Dedifferentiated amniotic fluid mesenchymal stem cell (primary cell): ENCODE measurements around the gene NEFH.
A peak's percentile ranks its signal among the peaks of the same experiment; 100 is the strongest.

Experiments
- DNase-seq: peaks from one replicate; pipeline ENCODE4 v3.0.0-alpha.2; 2016; ENCODE audit errors: extremely low spot score

Gene NEFH

DNA sequence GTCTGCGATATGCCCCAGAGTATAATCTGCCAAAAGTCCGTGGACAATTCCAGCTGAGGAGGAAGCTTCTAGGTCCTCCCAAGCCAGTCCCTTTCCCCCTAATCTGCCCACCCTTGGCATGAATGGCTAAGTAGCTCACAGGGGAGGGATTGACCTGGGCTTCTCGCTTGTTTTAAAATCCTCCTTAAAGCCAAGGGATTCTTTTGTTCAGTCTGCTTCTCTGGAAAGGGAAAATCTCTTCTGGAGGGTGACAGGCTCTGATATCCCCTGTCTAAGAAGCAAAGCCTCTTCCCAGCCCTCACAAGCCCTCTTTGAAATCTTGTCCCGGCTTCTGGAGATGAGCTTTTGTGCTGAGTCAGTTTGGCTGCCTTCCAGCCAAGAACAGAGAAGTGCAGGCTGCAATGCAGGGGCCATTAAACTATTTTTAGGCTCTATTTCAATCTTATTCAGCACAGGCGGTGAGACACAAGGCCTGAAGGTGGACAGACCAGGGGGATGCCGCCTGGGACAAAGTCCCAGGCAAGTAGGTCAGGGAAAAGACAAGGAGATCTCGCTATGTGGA, 23.9 kb downstream of the NEFH start:
- DNase-seq, result peak; percentile 64

DNA sequence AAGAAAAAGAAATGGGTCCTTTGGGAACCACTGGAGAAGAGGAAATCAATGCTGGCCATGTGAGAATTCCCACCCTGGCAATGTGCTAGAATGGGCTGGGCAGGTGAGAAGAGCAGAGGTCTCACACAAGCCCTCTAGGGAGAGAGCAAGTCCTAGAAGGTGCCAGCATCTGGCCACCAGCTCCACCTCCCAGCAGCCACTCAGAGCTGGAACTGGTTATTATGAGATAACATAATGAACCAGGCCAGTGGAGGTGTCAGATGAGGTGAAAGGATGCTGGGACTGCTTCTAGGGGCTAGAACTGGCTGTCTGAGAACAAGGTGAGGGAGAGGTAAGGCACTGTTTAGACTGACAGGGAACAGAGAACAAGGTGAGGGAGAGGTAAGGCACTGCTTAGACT, 29.3 kb downstream of the NEFH start:
- no peak for DNase-seq

DNA sequence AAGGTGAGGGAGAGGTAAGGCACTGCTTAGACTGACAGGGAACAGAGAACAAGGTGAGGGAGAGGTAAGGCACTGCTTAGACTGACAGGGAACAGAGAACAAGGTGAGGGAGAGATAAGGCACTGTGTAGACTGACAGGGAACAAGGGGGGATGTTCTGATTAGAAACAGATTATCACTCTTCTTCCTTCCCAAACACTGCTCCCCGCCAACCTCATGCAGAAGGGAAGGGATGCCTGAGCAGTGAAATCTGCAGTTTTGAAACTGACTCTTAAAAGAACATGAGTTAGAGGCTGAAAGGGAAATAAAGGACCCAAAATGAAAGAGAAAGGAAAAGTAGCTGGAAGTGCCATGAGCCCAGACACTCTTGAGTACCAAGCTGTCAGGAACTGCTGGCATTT, 29.8 kb downstream of the NEFH start:
- no peak for DNase-seq

DNA sequence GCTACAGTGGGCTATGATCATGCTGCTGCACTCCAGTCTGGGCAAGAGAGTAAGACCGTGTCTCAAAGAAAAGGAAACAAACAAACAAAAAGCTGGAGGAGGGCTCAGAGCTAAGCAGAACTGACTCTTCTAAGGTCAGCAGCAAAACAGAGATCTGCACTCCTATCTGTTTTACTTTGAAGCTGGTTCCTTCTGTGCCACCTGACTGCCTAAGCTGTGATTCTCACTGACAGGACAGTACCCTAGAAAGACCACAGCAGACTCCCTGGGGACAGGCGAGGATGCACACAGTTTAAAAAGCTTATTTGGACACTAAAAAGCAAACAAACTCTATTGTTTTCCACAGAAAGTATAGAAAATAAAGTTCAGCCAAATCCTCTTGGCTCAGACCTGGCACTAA, 30.5 kb downstream of the NEFH start:
- DNase-seq, result no peak

DNA sequence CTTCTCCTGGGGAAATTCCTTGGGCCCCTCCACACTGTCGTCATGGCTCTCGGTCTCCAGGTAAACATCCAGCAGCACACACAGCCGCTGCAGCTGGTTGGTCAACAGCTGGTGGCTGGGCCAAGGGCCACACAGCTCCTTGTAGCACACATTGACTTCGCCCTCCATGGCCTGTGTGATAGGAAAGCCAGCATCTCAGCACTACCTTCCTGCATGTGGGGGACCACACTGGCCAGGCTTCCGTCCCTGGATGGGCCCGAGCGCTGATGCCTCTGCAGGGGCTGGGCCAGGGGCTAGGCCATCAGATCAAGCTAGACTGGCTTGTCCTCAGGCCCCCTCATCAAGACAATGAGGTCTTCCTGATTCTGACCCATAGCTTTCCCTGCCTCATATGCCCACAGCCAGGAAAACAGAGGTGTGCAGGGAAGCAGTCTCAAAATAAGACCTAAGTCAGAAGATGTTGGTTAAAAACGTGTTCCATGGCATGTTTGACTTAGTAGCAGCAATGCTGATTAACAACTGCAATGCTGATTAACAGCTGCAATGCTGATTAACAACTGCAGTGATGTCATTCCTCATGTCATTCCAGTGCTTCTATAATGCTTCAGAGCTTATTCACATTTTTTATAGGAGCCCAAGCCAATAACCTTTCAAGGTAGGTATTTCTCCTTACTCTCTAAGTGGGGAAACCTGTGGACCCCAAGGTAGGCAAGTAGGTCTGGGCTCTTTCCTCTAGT, 31.3 kb downstream of the NEFH start:
- DNase-seq, result no peak

DNA sequence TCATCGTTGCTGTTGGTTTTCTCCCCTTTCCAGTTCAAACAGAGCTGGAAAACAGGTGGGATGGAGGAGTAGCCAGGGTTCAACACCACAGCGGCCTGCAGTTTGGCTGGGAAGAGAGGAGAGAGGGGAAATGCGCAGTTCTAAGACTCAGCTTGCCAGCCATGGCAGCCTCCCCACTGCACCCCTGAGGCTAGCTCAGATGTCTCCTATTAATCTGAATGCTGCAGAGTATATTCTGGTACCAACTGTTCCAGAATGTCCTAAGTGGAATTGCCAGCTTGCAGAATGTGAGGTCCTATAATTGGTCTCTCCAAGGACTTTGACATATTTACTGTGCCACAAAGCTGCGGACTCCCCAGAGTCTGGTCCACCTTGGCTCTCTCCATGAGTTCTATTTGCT, 32.0 kb downstream of the NEFH start:
- no peak for DNase-seq

DNA sequence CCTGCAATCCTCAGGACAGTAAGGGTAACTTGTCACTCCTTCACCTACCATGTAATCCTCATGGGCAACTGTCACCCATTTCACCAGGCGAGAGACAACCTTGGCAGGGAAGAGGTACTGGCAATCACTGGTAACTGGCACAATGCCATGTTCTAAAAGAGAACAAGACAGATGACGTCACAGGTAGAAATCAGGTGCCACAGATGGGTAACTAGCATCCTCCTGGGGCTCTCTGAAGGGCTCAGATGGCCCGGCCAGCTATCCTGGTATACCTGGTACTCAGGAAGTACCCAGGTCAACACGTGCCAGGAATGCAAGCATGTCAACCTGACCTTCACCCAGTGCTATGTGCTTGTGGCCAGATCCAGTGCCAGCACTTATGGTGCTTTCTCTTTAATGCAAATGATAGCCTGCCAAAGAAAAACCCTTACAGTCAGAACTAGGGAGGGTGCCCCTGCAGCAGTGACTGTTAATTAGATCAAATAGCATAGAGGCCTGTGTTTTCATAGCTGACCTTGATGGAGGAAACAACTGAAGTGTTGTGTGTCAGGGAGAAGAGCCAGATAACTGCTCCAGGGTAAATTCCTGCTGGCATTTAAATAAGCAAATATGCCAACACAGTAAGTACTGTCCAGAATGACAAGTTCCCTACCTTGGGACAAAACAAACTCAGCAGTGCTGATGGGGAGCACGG, 37.3 kb downstream of the NEFH start:
- DNase-seq, result no peak

DNA sequence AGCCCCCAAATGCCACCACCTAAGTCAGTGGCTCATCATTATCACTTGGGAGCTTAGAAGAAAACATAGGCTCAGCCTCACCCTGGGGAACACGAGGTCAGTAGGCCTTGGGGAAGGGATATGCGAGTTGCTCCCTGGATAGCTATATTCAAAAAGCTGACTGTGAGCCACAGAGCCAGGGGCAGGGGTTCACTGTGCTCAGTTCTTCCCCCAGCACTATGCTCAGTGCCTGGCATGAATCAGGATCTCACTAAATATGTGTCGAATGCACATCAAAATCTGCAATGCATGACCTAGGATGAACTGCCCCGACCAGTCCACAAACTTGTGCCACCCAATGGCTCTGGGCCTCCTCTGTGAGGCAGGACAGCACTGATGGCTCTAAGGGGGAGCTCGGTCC, 38.4 kb downstream of the NEFH start:
- DNase-seq, result no peak

DNA sequence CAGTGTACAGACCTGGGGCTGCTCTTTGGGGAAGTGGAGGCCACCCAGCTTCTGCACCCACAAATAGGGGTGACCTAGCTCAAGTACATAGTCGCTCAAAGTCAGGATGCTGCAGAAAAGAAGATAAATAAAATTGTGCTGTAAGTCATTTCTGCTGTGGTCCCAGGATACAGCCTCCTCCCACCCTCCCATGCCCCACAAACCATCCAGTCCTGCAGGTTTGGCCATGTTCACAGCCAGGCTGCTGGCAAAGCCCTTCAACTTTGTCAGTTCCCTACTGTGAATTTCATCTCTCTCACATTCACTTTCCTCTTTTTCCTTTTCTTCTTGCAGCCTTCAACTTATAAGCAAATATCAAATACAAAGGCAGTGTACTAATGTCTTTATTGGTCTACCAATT, 40.0 kb downstream of the NEFH start:
- DNase-seq, result no peak

DNA sequence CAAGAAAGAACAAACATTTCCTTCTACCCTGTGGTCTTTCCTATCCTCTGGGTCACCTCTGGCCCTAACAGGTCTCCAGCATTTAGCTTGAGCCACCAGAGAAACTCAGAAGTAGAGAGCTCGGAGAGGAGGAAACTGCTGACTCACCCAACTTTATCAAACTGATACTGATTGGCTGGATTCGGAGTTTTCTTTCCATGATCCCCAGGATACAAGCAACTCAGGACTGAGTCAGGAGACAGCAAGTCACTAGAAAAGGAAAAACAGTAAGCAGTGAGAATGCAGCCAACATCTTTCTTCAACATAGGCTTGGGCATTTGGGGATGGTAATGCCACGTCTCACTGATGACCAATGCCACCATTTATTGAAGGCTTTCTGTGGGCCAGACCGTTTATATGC, 40.8 kb downstream of the NEFH start:
- DNase-seq, result peak; percentile 73

DNA sequence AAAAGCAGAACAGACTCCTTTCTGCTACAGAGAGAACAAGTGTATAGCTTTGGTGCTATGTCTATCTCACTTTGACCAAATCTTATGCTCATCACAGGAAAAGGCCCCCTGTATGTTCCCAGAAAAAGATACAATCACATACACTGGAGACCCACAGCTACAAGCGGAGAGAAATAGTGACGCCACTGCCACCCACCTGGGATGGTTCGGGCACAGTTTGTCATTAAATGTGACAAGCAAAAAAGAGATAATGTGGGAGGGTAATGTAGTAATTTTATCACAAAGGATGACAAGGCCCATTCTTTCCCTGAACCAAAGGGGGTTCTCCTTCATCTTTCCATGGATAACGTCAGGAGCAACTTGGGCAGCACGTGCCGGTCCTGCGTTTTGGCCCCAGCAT, 41.5 kb downstream of the NEFH start:
- DNase-seq, result no peak

DNA sequence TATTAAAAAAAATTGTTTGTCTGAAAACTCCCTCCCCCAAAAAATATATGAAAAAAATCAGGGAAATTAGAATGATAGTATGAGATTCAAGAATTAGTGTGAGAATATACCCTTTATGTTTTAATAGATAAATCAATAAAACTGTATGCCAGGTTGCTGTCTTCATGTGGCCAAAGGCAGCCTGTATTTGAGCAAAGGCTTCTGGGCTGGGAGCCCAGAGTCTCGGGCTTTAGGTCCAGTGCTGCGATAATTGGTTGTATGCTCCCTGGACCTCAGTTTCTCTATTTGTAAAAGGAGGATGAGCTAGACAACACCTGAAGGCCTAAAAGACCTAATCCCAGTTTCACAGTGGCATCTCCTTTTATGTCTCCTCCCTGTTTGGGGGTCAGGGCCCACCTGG, 43.7 kb downstream of the NEFH start:
- no peak for DNase-seq

DNA sequence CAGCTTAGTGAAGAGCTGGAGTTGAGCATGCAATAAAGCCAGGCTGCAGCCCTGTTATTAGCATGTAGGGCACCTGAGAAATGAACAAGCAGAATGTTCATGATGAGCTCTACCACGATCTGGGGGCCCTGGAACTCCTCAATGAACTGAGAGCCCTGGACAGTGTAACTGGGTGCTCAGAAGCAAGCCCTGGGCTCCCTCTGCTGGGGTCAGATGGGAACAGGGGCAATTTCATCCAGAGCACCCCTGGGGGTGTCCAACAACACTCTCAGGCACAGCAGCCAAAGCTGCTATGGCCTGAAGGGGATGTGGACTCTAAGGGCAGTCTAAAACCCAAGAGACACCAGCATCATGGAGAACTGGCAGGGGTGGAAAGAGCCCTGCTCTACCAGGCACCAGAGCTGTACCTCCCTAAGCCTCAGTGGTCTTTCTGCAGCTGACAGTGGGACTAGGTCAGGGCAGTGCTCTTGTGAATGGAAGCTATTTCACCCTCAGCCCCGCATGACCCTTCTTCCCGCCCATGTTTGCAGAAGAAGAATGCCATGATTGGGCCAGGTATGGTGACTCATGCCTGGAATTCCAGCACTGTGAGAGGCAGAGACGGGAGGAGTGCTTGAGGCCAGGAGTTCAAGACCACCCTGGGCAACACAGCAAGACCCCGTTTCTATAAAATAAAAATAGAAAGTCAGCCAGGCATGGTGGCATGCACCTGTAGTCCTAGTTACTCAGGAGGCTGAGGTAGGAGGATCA, 44.6 kb downstream of the NEFH start:
- no peak for DNase-seq

DNA sequence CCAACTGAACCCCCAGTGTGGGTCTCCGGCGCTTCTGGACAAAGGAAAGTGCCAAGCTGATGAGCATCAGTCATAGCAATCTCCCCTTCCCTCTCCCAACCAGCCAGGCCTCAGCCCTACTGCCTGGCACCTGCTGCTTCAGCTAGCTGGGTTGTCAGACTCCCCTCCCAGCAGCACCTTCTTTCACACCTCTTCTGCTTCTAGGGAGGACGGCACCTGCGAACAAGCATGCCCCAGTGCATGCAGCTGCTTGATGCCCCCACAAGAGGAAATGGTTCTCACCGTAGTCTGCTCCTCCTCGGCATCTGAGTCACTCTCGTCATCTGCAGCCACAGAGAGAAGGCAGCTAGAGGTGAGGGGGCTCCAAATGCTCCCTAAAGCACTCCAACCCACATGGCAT, 48.1 kb downstream of the NEFH start:
- DNase-seq, result no peak

DNA sequence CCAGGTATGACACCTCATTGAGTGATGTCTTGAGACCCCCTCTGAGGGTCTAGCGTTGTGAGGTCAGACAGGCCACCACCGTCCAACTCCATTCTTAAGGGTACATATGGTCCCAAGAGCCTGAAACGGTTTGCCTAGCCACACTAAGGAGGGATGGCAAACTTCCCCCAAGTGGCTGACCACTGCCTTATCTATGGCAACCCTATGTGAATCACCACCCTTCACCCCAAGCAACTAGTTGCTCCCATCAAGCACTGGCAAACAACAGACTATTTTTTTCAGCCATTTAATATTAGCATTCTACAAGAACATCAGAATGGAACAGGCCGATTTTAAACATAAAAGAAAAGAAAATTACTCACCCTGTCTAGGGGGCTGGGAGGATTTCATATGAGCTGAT, 50.7 kb downstream of the NEFH start:
- no peak for DNase-seq

DNA sequence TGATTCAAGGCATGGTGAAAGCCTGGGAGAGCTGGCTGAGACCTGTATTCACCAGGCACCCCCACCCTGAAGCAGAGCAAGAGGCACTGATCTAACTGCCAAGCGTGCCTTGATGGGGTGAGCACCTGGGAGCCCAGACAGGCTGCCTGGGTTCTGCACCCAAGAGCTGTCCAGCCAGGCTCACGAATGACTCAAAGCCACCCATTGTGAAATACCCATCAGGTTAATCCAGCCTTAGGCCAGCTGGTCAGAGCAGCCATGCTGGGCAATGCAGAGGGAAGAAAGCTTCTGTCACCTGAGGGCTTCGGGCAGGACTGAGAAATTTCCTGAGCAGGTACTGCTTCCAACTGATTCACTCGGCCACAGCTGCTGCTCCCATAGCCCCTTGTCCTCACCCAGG, 51.4 kb downstream of the NEFH start:
- no peak for DNase-seq

DNA sequence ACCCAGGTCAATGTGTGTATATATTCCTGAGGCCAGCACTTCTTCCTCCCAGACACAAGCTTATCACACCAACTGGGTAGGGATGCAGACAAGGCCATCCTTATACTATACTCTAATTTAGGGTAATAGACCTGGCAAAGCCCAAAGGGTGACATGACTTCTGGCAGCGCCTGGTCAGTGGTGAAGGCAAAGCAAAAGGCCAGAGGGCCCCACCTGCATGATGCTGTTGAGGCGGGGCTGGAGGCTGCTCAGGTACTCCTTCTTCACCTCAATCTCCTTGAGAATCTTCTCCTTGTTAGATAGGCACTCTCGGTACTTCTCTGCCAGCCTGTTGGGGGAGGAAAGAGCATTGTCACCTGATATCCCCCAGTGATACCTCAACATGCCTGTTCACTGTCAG, 56.4 kb downstream of the NEFH start:
- DNase-seq, result no peak

DNA sequence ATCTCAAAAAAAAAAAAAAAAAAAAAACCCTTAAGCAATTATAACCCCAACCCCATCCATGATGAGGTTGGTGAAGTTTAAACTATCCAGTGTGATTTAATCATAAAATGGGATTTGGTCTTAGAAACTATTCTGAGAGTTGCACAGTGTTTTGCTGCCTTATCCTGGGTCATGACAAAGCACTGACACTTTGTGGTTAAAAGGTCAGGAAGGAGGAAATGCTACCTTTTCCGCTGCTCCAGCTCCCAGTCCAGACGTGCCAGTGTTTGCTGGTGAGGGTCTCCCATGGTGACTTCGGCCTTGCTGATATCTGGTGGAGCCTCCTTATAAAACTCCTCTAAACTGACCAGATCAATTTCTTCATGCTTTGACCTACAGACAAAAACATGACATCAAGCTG, 59.1 kb downstream of the NEFH start:
- no peak for DNase-seq
